Prostate gland (tissue), 2 donors: ENCODE measurements around the gene ULK1. TPM values are rescaled to one million over a fixed set of nuclear protein-coding genes. Genes with fewer than 3 reads are reported as not detected.
A peak's percentile ranks its signal among the peaks of the same experiment; 100 is the strongest.

Experiments used
- DNase-seq: peaks from one replicate; pipeline ENCODE4 v3.0.0-alpha.2; 2019; ENCODE audit warnings: low spot score
- H3K27ac ChIP-seq, 2 donors: fragments of 200-600 bp; sonication (generic); 2 replicates each; pipeline ENCODE4 v1.5.1; 2017 to 2019
- H3K27me3 ChIP-seq: fragments of 200-600 bp; sonication (generic); replicated peaks from 2 replicates; pipeline ENCODE4 v1.5.1; 2019; ENCODE audit not compliant: insufficient read depth
- H3K36me3 ChIP-seq, 2 donors: fragments of 200-600 bp; sonication (generic); 1 replicate in 1 of 2; 2 replicates in 1 of 2; pipeline versions ENCODE4 v1.5.1 to v1.8.1; 2017 to 2019
- H3K4me1 ChIP-seq: fragments of 200-600 bp; sonication (generic); replicated peaks from 2 replicates; pipeline ENCODE4 v1.5.1; 2019
- H3K4me3 ChIP-seq, 2 donors: fragments of 200-600 bp; sonication (generic); 2 replicates each; pipeline ENCODE4 v1.5.1; 2017 to 2019
- H3K9me3 ChIP-seq: fragments of 200-600 bp; sonication (generic); 2 replicates; pipeline ENCODE4 v1.5.1; 2017
- CTCF ChIP-seq, 4 experiments: fragments of 200-600 bp in 2 of 4; fragments of 450-650 bp in 2 of 4; sonication (generic) in 2 of 4; IDR thresholded peaks; 1 replicate in 3 of 4; 2 replicates in 1 of 4; pipeline ENCODE4 v1.5.1; 2016 to 2019; ENCODE audit warnings: antibody characterized with exemption in 4 of 4, mild to moderate bottlenecking in 2 of 4, moderate library complexity in 2 of 4
- POLR2A ChIP-seq: fragments of 450-650 bp; IDR thresholded peaks from one replicate; pipeline ENCODE4 v1.6.1; 2016; ENCODE audit warnings: antibody characterized with exemption, mild to moderate bottlenecking
- POLR2AphosphoS5 ChIP-seq: sonication (generic); formaldehyde crosslinking; IDR thresholded peaks from one replicate; pipeline ENCODE4 v1.6.1; 2017; ENCODE audit warnings: antibody characterized with exemption
- WGBS: methylation state at CpG from one replicate; pipeline ENCODE4 v1.1.5; 2018; 5-methylcytosine and 5-hydroxymethylcytosine counted together
- intact Hi-C: fragments of 100-400 bp; cut with DNase I; formaldehyde crosslinking; loops from one replicate; pipeline ENCODE4 v1.14.2; 2022
- total RNA-seq, 2 donors: library from RNA; depleted of rRNA; stranded (reverse); fragments of >200 nt; gene quantifications; one replicate each; pipeline ENCODE4 v1.1.0, GENCODE V29; 2016

ULK1 gene
- total RNA-seq: 10 to 100 TPM; 26.2 to 62.5 TPM

GRCh38 chr12:131894313-131894860 lies at the start of gene ULK1:
Gene ULK1 (plus strand): TSS chr12:131894622. CDS start chr12:131895002, 380 bp downstream.
- H3K36me3 ChIP-seq: no peaks in the 10 kb centered on the region
- intact Hi-C loops: loop anchor here (1.0 kb wide), 1 partner anchor 35 kb away; the partner anchor contains the start of gene PUS1
- H3K4me3 ChIP-seq: peak within 1 kb of the TSS; percentile 62 to 78
- H3K27me3 ChIP-seq: no peaks in the 10 kb centered on the region
- peak; percentile 89 for DNase-seq
- H3K27ac ChIP-seq: peak within 1 kb of the TSS; percentile 99 to 100
- no peak for TF ChIP-seq CTCF (IDR thresholded peaks at IDR 0.05)
- TF ChIP-seq POLR2A: peak; percentile 97
- peak; percentile 84 for TF ChIP-seq POLR2AphosphoS5
- no peaks in the 10 kb centered on the region for H3K4me1 ChIP-seq
- 0% methylated on average over 43 of the region's 64 CpGs for WGBS
- H3K9me3 ChIP-seq: no peaks in the 10 kb centered on the region

GRCh38 chr12:131844656-131845055 lies 49.8 kb upstream of the ULK1 start:
- WGBS: 95% methylated on average over 25 of the region's 25 CpGs
- intact Hi-C loops: no loop called here

GRCh38 chr12:131845121-131845520 lies 49.3 kb upstream of the ULK1 start:
- Histone ChIP-seq H3K27ac (no peak overlapping the region), H3K27me3 (no peaks in the 10 kb centered on the region), H3K36me3 (no peaks in the 10 kb centered on the region), H3K9me3 (no peaks in the 10 kb centered on the region), H3K4me1 (no peaks in the 10 kb centered on the region), H3K4me3 (no peak overlapping the region)
- 85% methylated on average over 28 of the region's 29 CpGs for WGBS
- intact Hi-C loops: no loop called here
- no peak for TF ChIP-seq POLR2AphosphoS5
- TF ChIP-seq POLR2A: no peak
- TF ChIP-seq CTCF (IDR thresholded peaks at IDR 0.05): no peak
- DNase-seq: no peak

More at GRCh38 chr12:131844656-131845055, 49.8 kb upstream of the ULK1 start:
- Histone ChIP-seq H3K4me1 (no peaks in the 10 kb centered on the region), H3K4me3 (no peak overlapping the region), H3K9me3 (no peaks in the 10 kb centered on the region), H3K36me3 (no peaks in the 10 kb centered on the region), H3K27me3 (no peaks in the 10 kb centered on the region), H3K27ac (no peak overlapping the region)
- DNase-seq: no peak
- TF ChIP-seq POLR2A: no peak
- TF ChIP-seq POLR2AphosphoS5: no peak
- TF ChIP-seq CTCF (IDR thresholded peaks at IDR 0.05): no peak

- DNase-seq: no peak
- Histone ChIP-seq H3K4me1 (no peaks in the 10 kb centered on the region), H3K36me3 (no peaks in the 10 kb centered on the region), H3K4me3 (no peak overlapping the region), H3K27me3 (no peaks in the 10 kb centered on the region), H3K27ac (no peak overlapping the region), H3K9me3 (no peaks in the 10 kb centered on the region)
- intact Hi-C loops: no loop called here
- no peak for TF ChIP-seq CTCF (IDR thresholded peaks at IDR 0.05)
- no peak for TF ChIP-seq POLR2AphosphoS5
- no peak for TF ChIP-seq POLR2A
- WGBS: 84% methylated on average over 10 of the region's 10 CpGs
These were observed 47.0 kb upstream of the ULK1 start for GRCh38 chr12:131847456-131847855.

GRCh38 chr12:131848753-131849152 lies 45.7 kb upstream of the ULK1 start:
- no peaks in the 10 kb centered on the region for H3K4me1 ChIP-seq
- DNase-seq: no peak
- H3K36me3 ChIP-seq: no peaks in the 10 kb centered on the region
- no peak for TF ChIP-seq POLR2AphosphoS5
- TF ChIP-seq CTCF (IDR thresholded peaks at IDR 0.05): no peak
- TF ChIP-seq POLR2A: no peak
- no peak overlapping the region for H3K27ac ChIP-seq
- H3K4me3 ChIP-seq: no peak overlapping the region
- 81% methylated on average over 24 of the region's 24 CpGs for WGBS
- H3K9me3 ChIP-seq: no peaks in the 10 kb centered on the region
- no peaks in the 10 kb centered on the region for H3K27me3 ChIP-seq
- intact Hi-C loops: no loop called here
